GM21526 (cell line): ENCODE data around the gene CAMTA1.
"Not testable (repeated sequence)": the region's sequence is repeated elsewhere in the genome, so short reads cannot be mapped to it uniquely, and the experiment has no call there.

Experiments used
- ATAC-seq: cut with Tn5 transposase; IDR thresholded peaks from one replicate; pipeline ENCODE4 v1.9.1; 2021; ENCODE audit warnings: moderate library complexity; ENCODE audit not compliant: unreplicated experiment, low FRiP score

The CAMTA1 gene, protein sequence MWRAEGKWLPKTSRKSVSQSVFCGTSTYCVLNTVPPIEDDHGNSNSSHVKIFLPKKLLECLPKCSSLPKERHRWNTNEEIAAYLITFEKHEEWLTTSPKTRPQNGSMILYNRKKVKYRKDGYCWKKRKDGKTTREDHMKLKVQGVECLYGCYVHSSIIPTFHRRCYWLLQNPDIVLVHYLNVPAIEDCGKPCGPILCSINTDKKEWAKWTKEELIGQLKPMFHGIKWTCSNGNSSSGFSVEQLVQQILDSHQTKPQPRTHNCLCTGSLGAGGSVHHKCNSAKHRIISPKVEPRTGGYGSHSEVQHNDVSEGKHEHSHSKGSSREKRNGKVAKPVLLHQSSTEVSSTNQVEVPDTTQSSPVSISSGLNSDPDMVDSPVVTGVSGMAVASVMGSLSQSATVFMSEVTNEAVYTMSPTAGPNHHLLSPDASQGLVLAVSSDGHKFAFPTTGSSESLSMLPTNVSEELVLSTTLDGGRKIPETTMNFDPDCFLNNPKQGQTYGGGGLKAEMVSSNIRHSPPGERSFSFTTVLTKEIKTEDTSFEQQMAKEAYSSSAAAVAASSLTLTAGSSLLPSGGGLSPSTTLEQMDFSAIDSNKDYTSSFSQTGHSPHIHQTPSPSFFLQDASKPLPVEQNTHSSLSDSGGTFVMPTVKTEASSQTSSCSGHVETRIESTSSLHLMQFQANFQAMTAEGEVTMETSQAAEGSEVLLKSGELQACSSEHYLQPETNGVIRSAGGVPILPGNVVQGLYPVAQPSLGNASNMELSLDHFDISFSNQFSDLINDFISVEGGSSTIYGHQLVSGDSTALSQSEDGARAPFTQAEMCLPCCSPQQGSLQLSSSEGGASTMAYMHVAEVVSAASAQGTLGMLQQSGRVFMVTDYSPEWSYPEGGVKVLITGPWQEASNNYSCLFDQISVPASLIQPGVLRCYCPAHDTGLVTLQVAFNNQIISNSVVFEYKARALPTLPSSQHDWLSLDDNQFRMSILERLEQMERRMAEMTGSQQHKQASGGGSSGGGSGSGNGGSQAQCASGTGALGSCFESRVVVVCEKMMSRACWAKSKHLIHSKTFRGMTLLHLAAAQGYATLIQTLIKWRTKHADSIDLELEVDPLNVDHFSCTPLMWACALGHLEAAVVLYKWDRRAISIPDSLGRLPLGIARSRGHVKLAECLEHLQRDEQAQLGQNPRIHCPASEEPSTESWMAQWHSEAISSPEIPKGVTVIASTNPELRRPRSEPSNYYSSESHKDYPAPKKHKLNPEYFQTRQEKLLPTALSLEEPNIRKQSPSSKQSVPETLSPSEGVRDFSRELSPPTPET (N-terminal part only)

GRCh38 chr1:6785318-6785727 is at the start of gene CAMTA1:
Gene CAMTA1 (plus strand): TSS chr1:6785454. CDS start chr1:6785531, 77 bp downstream.
- no peak for ATAC-seq

- ATAC-seq: no peak
These were observed 46.1 kb upstream of the CAMTA1 start for GRCh38 chr1:6738987-6739676.

GRCh38 chr1:6742676-6743188 is 42.5 kb upstream of the CAMTA1 start:
- not testable (repeated sequence) for ATAC-seq

GRCh38 chr1:6743189-6744101 is 41.8 kb upstream of the CAMTA1 start:
- ATAC-seq: no peak

DNA sequence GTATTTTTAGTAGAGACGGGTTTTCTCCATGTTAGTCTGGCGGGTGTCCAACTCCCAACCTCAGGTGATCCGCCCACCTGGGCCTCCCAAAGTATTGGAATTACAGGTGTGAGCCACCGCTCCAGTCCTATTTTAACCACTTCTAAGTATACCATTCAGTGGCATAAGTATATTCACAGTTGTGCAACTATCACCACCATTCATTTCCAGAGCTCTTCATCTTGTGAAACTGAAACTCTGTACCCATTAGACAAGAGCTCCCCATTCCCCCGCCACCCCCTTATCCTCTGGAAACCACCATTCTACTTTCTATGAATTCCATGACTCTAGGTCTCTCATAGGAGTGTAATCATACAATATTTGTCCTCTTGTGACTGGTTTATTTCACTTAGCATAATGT is 40.2 kb upstream of the CAMTA1 start:
- no peak for ATAC-seq

DNA sequence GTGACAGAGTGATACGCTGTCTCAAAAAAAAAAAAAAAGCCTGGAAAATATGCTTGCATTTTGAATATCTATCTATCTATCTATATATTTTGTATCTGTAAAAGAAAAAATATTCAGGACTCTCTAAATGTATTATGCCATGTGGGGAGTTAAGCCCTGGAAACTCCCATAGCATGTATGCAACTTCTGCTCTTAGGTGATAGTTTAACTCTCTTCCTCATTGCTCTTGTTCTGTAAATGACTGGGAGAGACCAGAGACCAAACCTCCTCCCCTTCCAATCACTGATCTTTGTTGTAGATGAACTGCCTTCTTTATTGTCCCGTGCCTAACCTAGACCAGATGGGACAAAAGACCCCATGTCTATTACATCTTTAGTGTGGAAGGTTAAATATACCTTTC is 37.6 kb upstream of the CAMTA1 start:
- ATAC-seq: no peak

DNA sequence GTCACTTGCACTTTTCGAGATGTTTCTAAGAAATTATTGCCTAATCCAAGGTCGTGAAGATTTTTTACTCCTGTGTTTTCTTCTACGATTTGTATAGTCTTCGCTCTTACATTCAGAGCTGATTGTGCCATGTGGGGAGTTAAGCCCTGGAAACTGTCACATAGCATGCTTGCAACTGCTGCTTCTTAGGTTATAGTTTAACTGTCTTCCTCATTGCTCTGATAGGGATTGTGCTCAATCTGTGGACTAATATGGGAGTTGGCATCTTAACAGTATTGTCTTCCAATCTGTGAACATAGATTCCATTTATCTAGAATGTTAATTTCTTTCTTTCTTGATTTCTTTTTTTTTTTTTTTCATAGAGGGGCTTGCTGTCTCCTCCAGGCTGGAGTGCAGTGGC is 34.8 kb upstream of the CAMTA1 start:
- no peak for ATAC-seq

DNA sequence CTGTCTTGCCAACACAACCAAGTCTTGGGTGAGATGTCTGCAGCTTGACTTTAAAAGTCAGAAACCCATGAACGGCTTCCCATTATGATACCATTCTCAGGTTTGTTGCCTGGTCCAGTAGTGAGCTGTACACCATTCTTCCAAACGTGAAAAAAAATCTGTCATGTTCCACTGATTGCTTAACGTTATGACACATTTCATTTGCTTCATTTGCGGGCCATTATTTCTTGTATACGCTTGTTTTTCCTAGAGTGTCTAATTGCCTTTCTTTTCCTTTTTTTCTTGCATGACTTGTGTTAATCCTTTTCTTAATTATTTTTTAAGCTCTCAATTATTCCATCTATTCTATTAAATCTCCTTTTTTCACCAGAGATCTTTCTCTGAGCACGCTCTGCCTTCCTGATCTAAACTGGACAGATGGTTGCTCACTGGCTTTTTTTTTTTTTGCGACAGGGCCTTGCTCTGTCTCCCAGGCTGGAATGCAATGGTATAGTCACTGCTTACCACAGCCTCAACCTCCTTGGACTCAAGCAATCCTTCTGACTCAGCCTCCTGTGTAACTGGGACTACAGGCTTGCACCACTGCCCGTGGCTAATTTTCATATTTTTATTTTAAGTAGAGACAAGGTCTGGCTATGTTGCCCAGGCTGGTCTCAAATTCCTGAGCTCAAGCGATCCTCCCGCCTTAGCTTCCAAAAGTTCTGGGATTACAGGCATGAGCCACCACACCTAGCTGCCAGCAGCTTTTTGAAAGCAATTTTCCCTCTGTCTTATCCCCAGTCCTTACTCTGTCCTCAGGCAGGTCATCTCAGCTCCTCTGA is 31.7 kb upstream of the CAMTA1 start:
- no peak for ATAC-seq

DNA sequence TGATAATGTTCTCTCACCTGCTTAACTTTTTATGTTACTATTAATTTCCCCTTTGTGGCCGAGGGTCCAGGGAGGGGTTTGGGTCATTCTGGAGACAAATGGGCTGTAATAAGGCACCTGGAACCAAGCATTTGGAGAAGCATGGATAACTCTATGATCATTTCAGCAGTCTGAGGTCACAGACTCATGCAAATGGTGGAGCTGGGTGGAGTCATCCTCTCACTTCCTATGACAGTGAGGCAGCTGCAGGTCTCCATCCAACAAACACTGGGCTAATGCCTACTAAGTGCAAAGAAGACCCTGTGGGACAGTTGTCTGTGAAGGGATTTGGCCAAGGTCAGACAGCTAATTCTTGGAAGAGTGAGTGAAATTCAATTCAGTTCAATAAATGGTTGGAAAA is 28.8 kb upstream of the CAMTA1 start:
- ATAC-seq: no peak

DNA sequence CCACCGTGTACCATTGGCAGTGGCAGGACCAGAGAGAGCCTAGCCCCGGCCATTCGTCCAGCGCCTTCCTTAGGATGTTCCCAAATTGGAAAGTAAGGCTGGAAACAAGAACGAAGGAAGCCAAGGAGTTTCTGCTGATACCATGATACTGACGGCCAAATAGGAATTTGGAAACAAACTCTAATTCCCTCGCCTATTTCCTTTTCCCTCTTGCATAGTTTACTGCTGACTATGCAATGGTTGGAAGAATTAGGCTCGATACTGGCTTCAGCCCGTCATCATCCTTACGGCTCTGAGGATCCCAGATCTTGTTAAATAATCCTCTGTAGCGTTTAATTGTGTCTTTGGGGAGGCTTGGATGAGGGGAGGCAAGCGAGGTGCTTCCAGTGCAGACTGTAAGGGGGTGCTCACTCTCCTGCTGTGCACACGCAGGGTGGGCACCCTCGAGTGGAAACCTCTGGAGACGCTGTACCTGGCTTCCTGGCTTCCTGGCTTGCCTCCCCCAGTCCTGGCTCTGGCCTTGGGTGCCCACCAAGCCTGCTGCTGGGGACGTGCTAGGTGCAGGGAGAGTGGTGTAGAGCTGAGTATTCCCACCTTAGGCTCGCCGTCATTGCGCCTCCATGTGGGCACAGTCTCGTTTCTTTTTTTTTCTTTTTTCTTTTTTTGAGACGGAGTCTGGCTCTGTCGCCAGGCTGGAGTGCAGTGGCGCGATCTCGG is 27.4 kb upstream of the CAMTA1 start:
- ATAC-seq: no peak

DNA sequence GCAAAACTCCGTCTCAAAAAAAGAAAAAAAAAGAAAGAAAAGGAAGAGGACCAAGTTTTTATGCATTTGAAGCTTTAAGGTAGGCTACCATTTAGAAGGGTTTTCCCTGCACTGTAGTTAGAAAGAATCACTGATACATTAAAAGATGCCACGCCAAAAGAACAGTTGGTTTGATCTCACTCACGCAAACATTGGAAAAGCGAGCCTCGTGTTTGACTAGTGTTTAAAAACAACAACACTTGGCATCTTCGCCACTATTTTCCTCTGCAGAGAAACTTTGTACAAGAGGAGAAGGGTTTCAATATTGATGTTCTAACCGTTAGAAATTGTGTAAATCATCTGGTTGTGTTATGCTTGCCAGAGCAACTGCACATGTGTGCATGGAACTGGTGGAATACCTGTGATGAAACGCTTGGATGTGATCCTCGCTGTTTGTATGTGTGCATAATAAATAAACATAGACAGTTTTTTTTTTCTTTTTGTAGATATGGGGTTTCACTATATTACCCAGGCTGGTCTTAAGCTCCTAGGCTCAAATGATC is 24.0 kb upstream of the CAMTA1 start:
- no peak for ATAC-seq

DNA sequence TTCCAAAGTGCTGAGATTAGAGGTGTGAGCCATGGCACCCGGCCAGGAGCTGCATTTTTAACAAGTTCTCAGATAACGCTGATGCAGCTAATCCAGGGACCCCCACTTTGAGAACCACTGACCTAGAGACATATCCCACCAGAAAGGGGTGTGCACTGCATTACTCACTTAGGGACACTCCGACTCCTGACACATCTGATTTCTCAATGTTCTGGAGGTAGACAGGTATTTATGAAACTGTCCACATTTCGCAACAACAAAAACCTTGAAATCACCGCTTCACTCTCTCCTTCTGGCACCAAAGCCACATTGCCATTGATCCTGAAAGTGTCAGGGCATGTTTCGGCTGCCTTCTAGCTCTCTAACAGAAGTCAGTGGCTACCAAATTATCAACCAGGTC is 23.2 kb upstream of the CAMTA1 start:
- ATAC-seq: no peak

- ATAC-seq: no peak
These were observed 14.4 kb upstream of the CAMTA1 start for GRCh38 chr1:6770751-6771440.

GRCh38 chr1:6771441-6771769 is 13.8 kb upstream of the CAMTA1 start:
- no peak for ATAC-seq

DNA sequence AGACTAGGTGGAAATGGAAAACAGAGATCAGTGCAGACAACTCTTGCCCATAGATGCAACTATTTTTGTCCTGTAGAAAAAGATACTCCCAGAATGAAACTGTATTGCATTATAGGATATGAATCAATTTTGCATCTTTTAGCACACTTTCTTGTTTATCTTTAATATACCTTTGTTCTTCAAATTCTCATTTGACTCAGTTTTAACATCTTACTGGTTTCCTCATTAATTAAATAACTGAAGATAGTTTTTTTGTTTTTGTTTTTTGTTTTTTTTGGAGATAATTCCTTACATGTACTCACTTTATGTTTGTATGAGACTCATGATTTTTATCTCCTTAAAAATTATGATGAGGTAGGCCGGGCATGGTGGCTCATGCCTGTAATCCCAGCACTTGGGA is 10.9 kb upstream of the CAMTA1 start:
- no peak for ATAC-seq

GRCh38 chr1:6775261-6776043 is 9.8 kb upstream of the CAMTA1 start:
- no peak for ATAC-seq
